A549 (cell line): ENCODE results near the gene GARNL3. TPM values are rescaled to one million over a fixed set of nuclear protein-coding genes. Genes with fewer than 3 reads are reported as not detected.

Experiments
- ATAC-seq, 2 experiments: fragments of 200-7000 bp in 1 of 2; fragments of >200 bp in 1 of 2; cut with Nextera tagmentation in 1 of 2; cut with Tn5 transposase in 1 of 2; 3 replicates each; pipeline versions ENCODE4 v1.8.0 to v1.9.1; 2018 to 2020; ENCODE audit warnings: mild to moderate bottlenecking in 1 of 2, moderate library complexity in 1 of 2
- CTCF ChIA-PET: fragments of 300-600 bp; sonication (Branson Sonifier 250); formaldehyde crosslinking; extraction: SDS; loops from one replicate; lab custom pipeline; 2021; ENCODE audit warnings: antibody characterized with exemption, inconsistent platforms; lab: Yijun Ruan, JAX
- POLR2A ChIA-PET: fragments of 350-600 bp; formaldehyde crosslinking; extraction: SDS; loops from one replicate; lab custom pipeline; 2021; ENCODE audit warnings: antibody characterized with exemption, inconsistent platforms; lab: Yijun Ruan, JAX
- DNase-seq, 2 experiments: peaks; one replicate each; pipeline versions ENCODE4 v3.0.0 to v3.0.0-alpha.2; 2011 to 2016; ENCODE audit warnings: low read depth in 1 of 2, low spot score in 1 of 2
- FAIRE-seq: peaks from 2 replicates; lab custom pipeline; 2011; peaks lifted over from hg19 to GRCh38; lab: Jason Lieb, UNC
- H3K27ac ChIP-seq, 2 experiments: fragments of >200 bp; sonication (Bioruptor Twin); formaldehyde crosslinking; 3 replicates each; pipeline ENCODE4 v1.5.1; 2016 to 2017
- H3K4me1 ChIP-seq: fragments of >200 bp; sonication (Bioruptor Twin); formaldehyde crosslinking; 3 replicates; pipeline ENCODE4 v1.6.1; 2016
- H3K4me2 ChIP-seq: fragments of >200 bp; sonication (Bioruptor Twin); formaldehyde crosslinking; 3 replicates; pipeline ENCODE4 v1.6.1; 2016
- H3K4me3 ChIP-seq: fragments of >200 bp; sonication (Bioruptor Twin); formaldehyde crosslinking; 3 replicates; pipeline ENCODE4 v1.5.1; 2016
- H3K9me3 ChIP-seq: fragments of >200 bp; sonication (Bioruptor Twin); formaldehyde crosslinking; 3 replicates; pipeline ENCODE4 v1.6.1; 2016
- CBX2 ChIP-seq: fragments of 200-600 bp; sonication (generic); IDR thresholded peaks from 2 replicates; pipeline ENCODE4 v1.6.1; 2016; ENCODE audit warnings: low read depth, mild to moderate bottlenecking, borderline replicate concordance
- CEBPB ChIP-seq, 2 experiments: fragments of >200 bp in 1 of 2; sonication (Bioruptor Twin) in 1 of 2; formaldehyde crosslinking in 1 of 2; IDR thresholded peaks; 2 replicates each; pipeline ENCODE4 v1.6.1; 2012 to 2016
- CHD2 ChIP-seq: fragments of 150-350 bp; IDR thresholded peaks from 2 replicates; pipeline ENCODE4 v1.6.1; 2014; ENCODE audit warnings: low read length; ENCODE audit not compliant: partially characterized antibody
- CHD4 ChIP-seq: fragments of 200-600 bp; sonication (generic); IDR thresholded peaks from 2 replicates; pipeline ENCODE4 v1.6.1; 2016; ENCODE audit warnings: antibody characterized with exemption, mild to moderate bottlenecking, borderline replicate concordance
- EHF ChIP-seq: fragments of 250-450 bp; sonication (Bioruptor Pico); IDR thresholded peaks from 2 replicates; pipeline ENCODE4 v1.5.0; 2020; ENCODE audit warnings: mild to moderate bottlenecking
- EP300 ChIP-seq, 2 experiments: fragments of >200 bp; sonication (Bioruptor Twin); formaldehyde crosslinking; IDR thresholded peaks; 2 replicates in 1 of 2; 3 replicates in 1 of 2; pipeline ENCODE4 v1.6.1; 2016 to 2017
- ESRRA ChIP-seq: fragments of 150-350 bp; IDR thresholded peaks from 2 replicates; pipeline ENCODE4 v1.6.1; 2014; ENCODE audit warnings: mild to moderate bottlenecking, low read length, borderline replicate concordance
- FOSB ChIP-seq: fragments of 250-450 bp; sonication (Bioruptor Pico); IDR thresholded peaks from 2 replicates; pipeline ENCODE4 v1.5.0; 2020; ENCODE audit warnings: mild to moderate bottlenecking, moderate library complexity
- FOXS1 ChIP-seq: fragments of 250-450 bp; sonication (Bioruptor Pico); IDR thresholded peaks from 2 replicates; pipeline ENCODE4 v1.5.0; 2020; ENCODE audit warnings: mild to moderate bottlenecking, moderate library complexity
- GATA3 ChIP-seq: IDR thresholded peaks from 2 replicates; pipeline ENCODE4 v1.6.1; 2012; ENCODE audit warnings: borderline replicate concordance
- HDAC2 ChIP-seq: fragments of 200-600 bp; sonication (generic); IDR thresholded peaks from 2 replicates; pipeline ENCODE4 v1.6.1; 2016
- HOXB13 ChIP-seq: fragments of 250-450 bp; sonication (Bioruptor Pico); IDR thresholded peaks from 2 replicates; pipeline ENCODE4 v1.5.0; 2020; ENCODE audit warnings: low read depth, mild to moderate bottlenecking, moderate library complexity
- NFE2L2 ChIP-seq: fragments of 150-350 bp; conservative IDR thresholded peaks from 2 replicates; pipeline ENCODE4 v1.6.1; 2014; ENCODE audit warnings: low read length
- NPAS2 ChIP-seq: fragments of 250-450 bp; sonication (Bioruptor Pico); IDR thresholded peaks from 2 replicates; pipeline ENCODE4 v1.8.0; 2022; ENCODE audit warnings: mild to moderate bottlenecking, moderate library complexity, borderline replicate concordance
- POLR2AphosphoS2 ChIP-seq: conservative IDR thresholded peaks from 2 replicates; pipeline ENCODE4 v1.6.1; 2012; ENCODE audit warnings: low read length, improper control_type of control experiment, inconsistent platforms
- RFX5 ChIP-seq: fragments of 450-650 bp; IDR thresholded peaks from 2 replicates; pipeline ENCODE4 v1.7.1; 2014; ENCODE audit warnings: antibody characterized with exemption, mild to moderate bottlenecking, moderate library complexity
- SMC3 ChIP-seq: fragments of >200 bp; sonication (Bioruptor Twin); formaldehyde crosslinking; IDR thresholded peaks from 3 replicates; pipeline ENCODE4 v1.6.1; 2018; ENCODE audit warnings: inconsistent platforms
- ZNF302 ChIP-seq: fragments of 250-450 bp; sonication (Bioruptor Pico); IDR thresholded peaks from 2 replicates; pipeline ENCODE4 v1.9.0; 2021; ENCODE audit warnings: inconsistent platforms, mild to moderate bottlenecking, moderate library complexity
- WGBS: methylation state at CpG from one replicate; pipeline ENCODE4 v1.1.6; 2017; ENCODE audit errors: missing lambda C conversion rate; 5-methylcytosine and 5-hydroxymethylcytosine counted together
- polyA plus RNA-seq, 4 experiments: library from polyadenylated mRNA; depleted of rRNA in 3 of 4; stranded (reverse); fragments of >200 nt; fragmentation: RNase III in 1 of 4; extraction: RNeasy Plus Mini Kit Qiagen cat#74134 plus additional on column Dnase treatment in 1 of 4; gene quantifications; 2 replicates in 3 of 4; 3 replicates in 1 of 4; pipeline ENCODE4 v1.2.3, GENCODE V29; 2011 to 2017
- TF ChIP-seq, protein P1 (sequence below): fragments of 250-450 bp; sonication (Bioruptor Pico); IDR thresholded peaks from 2 replicates; pipeline ENCODE4 v1.5.0; 2020; ENCODE audit warnings: low read depth, mild to moderate bottlenecking, moderate library complexity
- TF ChIP-seq, protein P2 (sequence below): fragments of >200 bp; sonication (Bioruptor Twin); formaldehyde crosslinking; IDR thresholded peaks from 3 replicates; pipeline ENCODE4 v1.5.1; 2016

Gene GARNL3
- polyA plus RNA-seq, 2 of the 4 experiments (the other 2 are of a cell fraction) = 2.9 to 5.1 TPM

DNA sequence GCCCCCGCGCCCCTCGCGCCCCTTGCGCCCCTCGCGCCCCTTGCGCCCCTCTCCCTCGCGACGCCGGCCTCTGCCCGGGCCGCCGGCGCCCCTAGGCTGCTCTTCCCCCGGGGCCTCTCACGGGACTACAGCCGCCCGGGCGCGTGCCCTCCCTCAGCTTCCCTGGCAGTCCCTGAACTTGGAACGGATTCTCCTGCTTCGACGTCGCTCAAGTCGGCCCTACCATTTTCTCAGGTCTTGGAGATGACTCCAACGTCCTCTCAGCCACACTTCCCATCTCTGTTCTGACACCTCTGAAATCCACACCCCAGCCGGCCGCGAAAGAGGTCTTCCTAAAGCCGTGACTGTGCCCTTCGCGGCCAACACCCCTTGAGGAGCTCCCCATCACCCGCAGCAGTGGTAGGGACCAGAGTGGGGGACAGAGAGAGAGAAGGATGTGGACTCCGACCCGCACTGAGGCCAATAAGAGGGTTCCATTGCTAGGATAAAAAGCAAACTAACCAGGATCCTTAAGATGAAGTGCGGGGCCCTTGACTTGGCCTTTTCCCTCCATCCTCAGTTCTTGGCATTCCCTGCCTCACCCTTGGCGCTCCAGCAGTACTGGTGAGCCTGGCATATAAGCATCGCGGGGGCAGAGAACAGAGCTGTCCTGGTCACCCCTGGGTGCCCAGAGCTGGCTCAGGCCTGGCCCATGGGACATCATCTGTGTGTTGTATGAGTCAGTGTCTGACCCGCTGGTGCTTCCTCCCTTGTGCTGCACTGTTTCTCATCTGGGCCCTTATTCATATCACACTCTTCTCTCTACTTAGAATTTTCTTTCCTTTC is 38.6 kb upstream of the GARNL3 start:
- POLR2A ChIA-PET = interaction anchor here (0.5 to 3.6 kb wide), 5 partner anchors 19 to 225 kb away, joined by 3 to 23 read pairs (median 7); partner anchors contain the start of genes LRSAM1, RPL12 and SLC2A8

DNA sequence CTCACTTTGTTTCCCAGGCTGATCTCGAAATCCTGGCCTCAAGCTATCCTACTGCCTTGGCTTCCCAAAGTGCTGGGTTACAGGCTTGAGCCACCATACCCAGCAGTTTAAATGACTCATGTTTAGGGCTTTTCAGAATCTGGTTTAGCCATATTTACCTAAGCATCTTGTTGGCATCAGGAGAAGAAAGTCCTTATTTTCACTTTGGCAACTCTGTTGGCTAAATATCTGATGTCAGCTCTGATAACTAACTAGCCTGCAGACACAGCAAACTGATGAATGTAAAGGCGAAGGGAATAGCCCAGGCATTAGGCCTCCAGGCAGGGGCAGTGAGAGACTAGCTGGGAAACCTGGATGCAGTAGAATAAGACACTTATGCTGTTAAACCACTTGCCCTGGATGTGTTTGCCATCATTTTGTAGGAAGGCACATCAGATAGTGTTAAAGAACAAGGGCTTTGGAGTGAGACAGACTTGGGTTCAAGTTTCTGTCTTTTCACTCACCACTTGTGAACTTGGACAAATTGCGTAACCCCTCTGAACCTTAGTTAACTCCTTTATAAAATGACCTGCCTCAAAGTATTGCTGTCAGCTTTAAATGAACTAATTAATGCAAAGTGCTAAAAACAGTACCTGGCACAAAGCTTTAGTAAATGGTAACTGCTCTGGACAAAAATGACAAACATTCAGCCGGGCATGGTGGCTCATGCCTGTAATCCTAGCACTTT is 34.7 kb upstream of the GARNL3 start:
- ChIA-PET POLR2A (no interaction called here), CTCF (interaction anchor here (0.9 to 4.6 kb wide), 7 partner anchors 15 to 264 kb away, joined by 3 to 22 read pairs (median 3); partner anchors contain the start of gene SLC2A8)
- Histone ChIP-seq H3K27ac (no peak overlapping the region), H3K9me3 (no peaks in the 10 kb centered on the region), H3K4me2 (no peak overlapping the region), H3K4me1 (peaks cover 8% of the 10 kb centered on the region; the same call in 2 of the 3 replicates), H3K4me3 (no peak overlapping the region)
- DNase-seq (no peak), FAIRE-seq (no peak), ATAC-seq (no peak)
- TF ChIP-seq NPAS2 (CRISPR knock-in tag) = no peak
- TF ChIP-seq FOSB (CRISPR knock-in tag) = no peak
- TF ChIP-seq CBX2 = no peak
- peak in 1 of 2 experiments; percentile 68; a peak in 2 of 4 replicates for TF ChIP-seq CEBPB (IDR thresholded peaks at IDR 0.05)
- 90% methylated on average over 4 of the region's 4 CpGs for WGBS

More for the DNA sequence above, 38.6 kb upstream of the GARNL3 start:
- Histone ChIP-seq H3K4me3 (peak overlapping the region; percentile 93), H3K9me3 (no peaks in the 10 kb centered on the region), H3K4me2 (peak overlapping the region; percentile 85), H3K4me1 (peaks cover 12% of the 10 kb centered on the region; the same call in 2 of the 3 replicates)
- no peak for FAIRE-seq
- TF ChIP-seq EHF (CRISPR knock-in tag) (no peak), GATA3 (no peak), CHD2 (no peak), RFX5 (no peak), CBX2 (no peak)
- TF ChIP-seq, all 56 proteins: peak for 0
- WGBS = 54% methylated on average over 25 of the region's 42 CpGs
- ATAC-seq (peak in 1 of 2 experiments; percentile 11; a peak in 3 of 6 replicates), DNase-seq (no peak)
- CTCF ChIA-PET = interaction anchor here (1.1 to 3.2 kb wide), 6 partner anchors 10 to 171 kb away, joined by 3 to 11 read pairs (median 4); partner anchors contain the start of gene SLC2A8
- H3K27ac ChIP-seq = peak overlapping the region; percentile 78 to 91; a peak in 5 of 6 replicates

DNA sequence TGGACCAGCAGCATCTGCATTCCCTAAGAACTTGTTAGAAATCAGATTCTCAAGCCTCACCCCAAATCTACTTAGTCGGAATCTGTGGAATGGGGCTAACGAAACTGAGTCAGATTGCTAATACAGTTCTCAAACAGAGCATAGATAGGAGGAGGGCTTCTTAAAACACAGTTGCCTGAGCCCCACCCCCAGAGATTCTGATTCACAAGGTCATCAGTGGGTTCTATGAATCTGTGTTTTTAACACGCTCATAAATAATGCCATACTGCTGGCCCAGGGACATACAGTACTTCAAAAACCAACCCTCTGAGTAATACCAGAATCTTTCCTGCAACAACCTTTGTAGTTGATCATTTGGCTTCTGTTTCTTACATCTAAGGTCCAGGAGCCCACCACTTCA is 32.9 kb upstream of the GARNL3 start:
- TF ChIP-seq EP300 (IDR thresholded peaks at IDR 0.05) (no peak), ESRRA (no peak), FOXS1 (no peak), CBX2 (no peak), HDAC2 (no peak), NFE2L2 (no peak), SMC3 (no peak), CHD4 (no peak), ZNF302 (no peak), POLR2AphosphoS2 (no peak), HOXB13 (no peak)
- TF ChIP-seq, protein P1, sequence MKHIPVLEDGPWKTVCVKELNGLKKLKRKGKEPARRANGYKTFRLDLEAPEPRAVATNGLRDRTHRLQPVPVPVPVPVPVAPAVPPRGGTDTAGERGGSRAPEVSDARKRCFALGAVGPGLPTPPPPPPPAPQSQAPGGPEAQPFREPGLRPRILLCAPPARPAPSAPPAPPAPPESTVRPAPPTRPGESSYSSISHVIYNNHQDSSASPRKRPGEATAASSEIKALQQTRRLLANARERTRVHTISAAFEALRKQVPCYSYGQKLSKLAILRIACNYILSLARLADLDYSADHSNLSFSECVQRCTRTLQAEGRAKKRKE (CRISPR knock-in tag) = no peak
- TF ChIP-seq, protein P2, sequence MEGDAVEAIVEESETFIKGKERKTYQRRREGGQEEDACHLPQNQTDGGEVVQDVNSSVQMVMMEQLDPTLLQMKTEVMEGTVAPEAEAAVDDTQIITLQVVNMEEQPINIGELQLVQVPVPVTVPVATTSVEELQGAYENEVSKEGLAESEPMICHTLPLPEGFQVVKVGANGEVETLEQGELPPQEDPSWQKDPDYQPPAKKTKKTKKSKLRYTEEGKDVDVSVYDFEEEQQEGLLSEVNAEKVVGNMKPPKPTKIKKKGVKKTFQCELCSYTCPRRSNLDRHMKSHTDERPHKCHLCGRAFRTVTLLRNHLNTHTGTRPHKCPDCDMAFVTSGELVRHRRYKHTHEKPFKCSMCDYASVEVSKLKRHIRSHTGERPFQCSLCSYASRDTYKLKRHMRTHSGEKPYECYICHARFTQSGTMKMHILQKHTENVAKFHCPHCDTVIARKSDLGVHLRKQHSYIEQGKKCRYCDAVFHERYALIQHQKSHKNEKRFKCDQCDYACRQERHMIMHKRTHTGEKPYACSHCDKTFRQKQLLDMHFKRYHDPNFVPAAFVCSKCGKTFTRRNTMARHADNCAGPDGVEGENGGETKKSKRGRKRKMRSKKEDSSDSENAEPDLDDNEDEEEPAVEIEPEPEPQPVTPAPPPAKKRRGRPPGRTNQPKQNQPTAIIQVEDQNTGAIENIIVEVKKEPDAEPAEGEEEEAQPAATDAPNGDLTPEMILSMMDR = no peak
- ATAC-seq (no peak), DNase-seq (no peak), FAIRE-seq (no peak)
- no peak overlapping the region for H3K4me2 ChIP-seq
- H3K27ac ChIP-seq = no peak overlapping the region
- 86% methylated on average over 3 of the region's 3 CpGs for WGBS
- H3K4me1 ChIP-seq = no peaks in the 10 kb centered on the region
- no peak overlapping the region for H3K4me3 ChIP-seq
- no peaks in the 10 kb centered on the region for H3K9me3 ChIP-seq
- CTCF ChIA-PET = interaction anchor here (0.9 to 4.6 kb wide), 4 partner anchors 9 to 165 kb away, joined by 3 to 22 read pairs (median 4); partner anchors contain the start of gene SLC2A8
- POLR2A ChIA-PET = interaction anchor here (1.2 kb wide), 1 partner anchor 165 kb away, joined by 3 read pairs; the partner anchor contains the start of gene SLC2A8
